ENCODE measurements around the gene CHCHD1. TPM values are rescaled to one million over a fixed set of nuclear protein-coding genes. Genes with fewer than 3 reads are reported as not detected.
"Not testable (repeated sequence)": the region's sequence is repeated elsewhere in the genome, so short reads cannot be mapped to it uniquely, and the experiment has no call there.

Gene CHCHD1
- polyA plus RNA-seq, 2 of the 4 experiments (the other 2 are of a cell fraction): 75.4 to 80.6 TPM

DNA sequence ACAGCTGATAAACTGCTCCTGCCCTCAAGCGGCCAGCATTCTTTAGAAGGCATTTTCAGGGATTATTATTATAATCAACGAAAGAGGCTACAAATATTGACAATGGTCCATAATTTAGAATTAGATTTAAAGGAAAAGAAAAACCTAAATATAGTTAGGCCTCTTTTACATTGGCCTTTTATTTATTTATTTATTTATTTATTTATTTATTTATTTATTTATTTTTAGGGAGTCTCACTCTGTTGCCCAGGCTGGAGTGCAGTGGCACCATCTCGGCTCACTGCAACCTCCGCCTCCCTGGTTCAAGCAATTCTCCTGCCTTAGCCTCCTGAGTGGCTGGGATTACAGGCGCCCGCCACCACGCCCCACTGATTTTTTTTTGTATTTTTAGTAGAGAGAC lies 47.2 kb downstream of the CHCHD1 start:
- H3K4me2 ChIP-seq; H3K9me3 ChIP-seq; ATAC-seq; H3K4me1 ChIP-seq; POLR2A ChIA-PET; H3K4me3 ChIP-seq; DNase-seq (ENCODE audit: low read depth in 1 of 2, low spot score in 1 of 2); FAIRE-seq; H3K27ac ChIP-seq: not testable (repeated sequence)
- 89% methylated on average over 7 of the region's 7 CpGs for WGBS (ENCODE audit: missing lambda C conversion rate)
- TF ChIP-seq ZC3H11A (IDR thresholded peaks at IDR 0.05): peak; percentile 96
- CTCF ChIA-PET: interaction anchor here (0.8 to 2.9 kb wide), 3 partner anchors 20 to 57 kb away, joined by 3 to 17 read pairs (median 4); no protein-coding TSS in a partner anchor

Small RNAs within 50 kb of the gene (small RNA-seq; reads per million reads assigned to genes)
- gene AC022400.4: 0 reads per million in 6 experiments
- 0 reads per million in 6 experiments for gene AC022400.9
- gene ZSWIM8-AS1: 0 reads per million in 6 experiments

Other genes starting within 250 kb of the CHCHD1 start
- gene USP54, start 190.7 kb upstream of the CHCHD1 start, polyA plus RNA-seq (2011; rRNA removed): 32.5 and 35.4 TPM in 2 replicates
- 8.3 to 9.0 TPM (median 8.8 TPM) in 3 replicates for gene USP54, start 190.7 kb upstream of the CHCHD1 start, polyA plus RNA-seq (2017; fragmentation: RNase III; extraction: RNeasy Plus Mini Kit Qiagen cat#74134 plus additional on column Dnase treatment)
- gene MYOZ1, start 140.6 kb upstream of the CHCHD1 start, polyA plus RNA-seq (2011; rRNA removed): 0.04 TPM in 1 of 2 replicates, not detected in the other
- not detected in 3 replicates for gene MYOZ1, start 140.6 kb upstream of the CHCHD1 start, polyA plus RNA-seq (2017; fragmentation: RNase III; extraction: RNeasy Plus Mini Kit Qiagen cat#74134 plus additional on column Dnase treatment)
- not detected in 2 replicates for gene SYNPO2L, start 126.0 kb upstream of the CHCHD1 start, polyA plus RNA-seq (2011; rRNA removed)
- gene SYNPO2L, start 126.0 kb upstream of the CHCHD1 start, polyA plus RNA-seq (2017; fragmentation: RNase III; extraction: RNeasy Plus Mini Kit Qiagen cat#74134 plus additional on column Dnase treatment): not detected in 3 replicates
- 4.0 and 4.9 TPM in 2 replicates for gene AGAP5, start 83.9 kb upstream of the CHCHD1 start, polyA plus RNA-seq (2011; rRNA removed)
- gene AGAP5, start 83.9 kb upstream of the CHCHD1 start, polyA plus RNA-seq (2017; fragmentation: RNase III; extraction: RNeasy Plus Mini Kit Qiagen cat#74134 plus additional on column Dnase treatment): 2.5 to 2.8 TPM (median 2.6 TPM) in 3 replicates
- gene SEC24C, start 37.7 kb upstream of the CHCHD1 start, polyA plus RNA-seq (2011; rRNA removed): 84.7 and 121 TPM in 2 replicates
- 52.6 to 54.3 TPM (median 54.1 TPM) in 3 replicates for gene SEC24C, start 37.7 kb upstream of the CHCHD1 start, polyA plus RNA-seq (2017; fragmentation: RNase III; extraction: RNeasy Plus Mini Kit Qiagen cat#74134 plus additional on column Dnase treatment)
- gene ZSWIM8, start 3.6 kb downstream of the CHCHD1 start, polyA plus RNA-seq (2011; rRNA removed): 24.3 and 31.7 TPM in 2 replicates
- 33.9 to 44.5 TPM (median 43.0 TPM) in 3 replicates for gene ZSWIM8, start 3.6 kb downstream of the CHCHD1 start, polyA plus RNA-seq (2017; fragmentation: RNase III; extraction: RNeasy Plus Mini Kit Qiagen cat#74134 plus additional on column Dnase treatment)
- 11.2 and 12.7 TPM in 2 replicates for gene NDST2, start 29.6 kb downstream of the CHCHD1 start, polyA plus RNA-seq (2011; rRNA removed)
- 11.7 to 14.9 TPM (median 14.2 TPM) in 3 replicates for gene NDST2, start 29.6 kb downstream of the CHCHD1 start, polyA plus RNA-seq (2017; fragmentation: RNase III; extraction: RNeasy Plus Mini Kit Qiagen cat#74134 plus additional on column Dnase treatment)
- gene CAMK2G, start 92.5 kb downstream of the CHCHD1 start, polyA plus RNA-seq (2011; rRNA removed): 22.6 and 27.5 TPM in 2 replicates
- gene CAMK2G, start 92.5 kb downstream of the CHCHD1 start, polyA plus RNA-seq (2017; fragmentation: RNase III; extraction: RNeasy Plus Mini Kit Qiagen cat#74134 plus additional on column Dnase treatment): 22.8 to 26.6 TPM (median 25.5 TPM) in 3 replicates
- gene PLAU, start 129.1 kb downstream of the CHCHD1 start, polyA plus RNA-seq (2011; rRNA removed): 75.8 and 84.3 TPM in 2 replicates
- 82.6 to 88.3 TPM (median 87.2 TPM) in 3 replicates for gene PLAU, start 129.1 kb downstream of the CHCHD1 start, polyA plus RNA-seq (2017; fragmentation: RNase III; extraction: RNeasy Plus Mini Kit Qiagen cat#74134 plus additional on column Dnase treatment)
- 101 and 112 TPM in 2 replicates for gene VCL, start 216.1 kb downstream of the CHCHD1 start, polyA plus RNA-seq (2011; rRNA removed)
- gene VCL, start 216.1 kb downstream of the CHCHD1 start, polyA plus RNA-seq (2017; fragmentation: RNase III; extraction: RNeasy Plus Mini Kit Qiagen cat#74134 plus additional on column Dnase treatment): 111 to 119 TPM (median 112 TPM) in 3 replicates

Measured in A549 (cell line).